Measurements from ENCODE around the gene CCPG1.

Gene CCPG1

GRCh38 chr15:55318588-55319494 lies 89.3 kb downstream of the CCPG1 start, which contains the start of the genes PIGB and PIGBOS1:
Gene PIGB, plus strand, starts transcription at chr15:55319222. Its CDS starts 29 bp downstream, at chr15:55319251.
Gene PIGBOS1, minus strand, starts transcription at chr15:55319123. Its CDS starts 1,331 bp downstream, at chr15:55317792.
- DNase-seq = peak; percentile 77
